Activated B cell treated with CpG ODN at 0.5 μM for 24 hours (primary cell): ENCODE measurements around the gene OR10G2. TPM values are rescaled to one million over a fixed set of nuclear protein-coding genes. Genes with fewer than 3 reads are reported as not detected.

Experiments used
- ATAC-seq: fragments of 200-7000 bp; cut with Tn5 transposase; one replicate; pipeline ENCODE4 v1.10.0; 2021; ENCODE audit warnings: low read depth, mild to moderate bottlenecking, moderate library complexity
- CTCF ChIA-PET: fragments of 350-600 bp; sonication (Branson Sonifier 250); formaldehyde crosslinking; loops from one replicate; lab custom pipeline; 2021; ENCODE audit warnings: antibody characterized with exemption; lab: Charles Lee
- POLR2A ChIA-PET: fragments of 350-600 bp; sonication (Branson Sonifier 250); formaldehyde crosslinking; loops from one replicate; lab custom pipeline; 2021; ENCODE audit warnings: antibody characterized with exemption; lab: Charles Lee
- DNase-seq: peaks from one replicate; pipeline ENCODE4 v3.0.0; 2022
- H3K27ac Mint-ChIP-seq: one replicate; pipeline ENCODE4 v1.8.0; 2020; ENCODE audit warnings: mixed read lengths
- H3K27me3 Mint-ChIP-seq: one replicate; pipeline ENCODE4 v1.8.0; 2021; ENCODE audit warnings: mixed read lengths
- H3K36me3 Mint-ChIP-seq: one replicate; pipeline ENCODE4 v1.8.0; 2021; ENCODE audit warnings: low read depth, mixed read lengths
- H3K4me1 Mint-ChIP-seq: one replicate; pipeline ENCODE4 v1.8.0; 2021; ENCODE audit warnings: mixed read lengths
- H3K4me3 Mint-ChIP-seq: one replicate; pipeline ENCODE4 v1.8.0; 2020; ENCODE audit warnings: mild to moderate bottlenecking, mixed read lengths
- H3K9me3 Mint-ChIP-seq: one replicate; pipeline ENCODE4 v1.8.0; 2020; ENCODE audit warnings: mixed read lengths
- CTCF ChIP-seq: fragments of 200-600 bp; IDR thresholded peaks from one replicate; pipeline ENCODE4 v1.8.0; 2022; ENCODE audit warnings: antibody characterized with exemption, mild to moderate bottlenecking
- intact Hi-C: fragments of 100-400 bp; cut with micrococcal nuclease; formaldehyde crosslinking; loops from one replicate; pipeline ENCODE4 v1.15.1; 2024
- total RNA-seq: library from RNA; stranded (reverse); gene quantifications from 2 replicates; pipeline ENCODE4 v1.2.3, GENCODE V29; 2022

Gene OR10G2
- total RNA-seq, 1 donor from 2014 or later, result not detected

- intact Hi-C loops, result no loop called here
- H3K4me1 Mint-ChIP-seq, result no peaks in the 10 kb centered on the region
- H3K27ac Mint-ChIP-seq, result no peak within 1 kb of the TSS
- POLR2A ChIA-PET, result no interaction called here
- ATAC-seq (no peak), DNase-seq (no peak)
- no peak within 1 kb of the TSS for H3K4me3 Mint-ChIP-seq
- peaks cover under 1% of the 10 kb centered on the region for H3K9me3 Mint-ChIP-seq
- H3K36me3 Mint-ChIP-seq, result no peaks in the 10 kb centered on the region
- no peaks in the 10 kb centered on the region for H3K27me3 Mint-ChIP-seq
- CTCF ChIA-PET, result no interaction called here
- no peak for TF ChIP-seq CTCF
Measured at GRCh38 chr14:21653331-21653885, 18.7 kb upstream of the OR10G2 start, which contains the start of gene OR4E2. Gene OR4E2, plus strand, starts transcription at chr14:21653835. Its CDS starts 11,248 bp downstream, at chr14:21665083.

- peaks cover 3% of the 10 kb centered on the region for H3K9me3 Mint-ChIP-seq
- intact Hi-C loops, result no loop called here
- no peak overlapping the region for H3K27ac Mint-ChIP-seq
- no peaks in the 10 kb centered on the region for H3K4me1 Mint-ChIP-seq
- ChIA-PET CTCF (no interaction called here), POLR2A (no interaction called here)
- H3K4me3 Mint-ChIP-seq, result no peak overlapping the region
- no peak for TF ChIP-seq CTCF
- H3K36me3 Mint-ChIP-seq, result no peaks in the 10 kb centered on the region
- ATAC-seq (no peak), DNase-seq (no peak)
- H3K27me3 Mint-ChIP-seq, result no peaks in the 10 kb centered on the region
Measured at GRCh38 chr14:21652209-21652808, 17.6 kb upstream of the OR10G2 start.

- H3K27ac Mint-ChIP-seq, result no peak overlapping the region
- no peak overlapping the region for H3K4me3 Mint-ChIP-seq
- POLR2A ChIA-PET, result no interaction called here
- ATAC-seq, result no peak
- H3K4me1 Mint-ChIP-seq, result no peaks in the 10 kb centered on the region
- no peak for DNase-seq
- intact Hi-C loops, result no loop called here
- peaks cover 3% of the 10 kb centered on the region for H3K9me3 Mint-ChIP-seq
- CTCF ChIA-PET, result no interaction called here
- H3K36me3 Mint-ChIP-seq, result no peaks in the 10 kb centered on the region
- no peak for TF ChIP-seq CTCF
- peaks cover 1% of the 10 kb centered on the region for H3K27me3 Mint-ChIP-seq
Measured at GRCh38 chr14:21647380-21647779, 12.6 kb upstream of the OR10G2 start.

- no peaks in the 10 kb centered on the region for H3K4me1 Mint-ChIP-seq
- POLR2A ChIA-PET, result no interaction called here
- H3K9me3 Mint-ChIP-seq, result peaks cover 2% of the 10 kb centered on the region
- ATAC-seq, result no peak
- H3K27ac Mint-ChIP-seq, result no peak overlapping the region
- H3K27me3 Mint-ChIP-seq, result peaks cover 1% of the 10 kb centered on the region
- H3K4me3 Mint-ChIP-seq, result no peak overlapping the region
- no peaks in the 10 kb centered on the region for H3K36me3 Mint-ChIP-seq
- CTCF ChIA-PET, result no interaction called here
- DNase-seq, result no peak
- no peak for TF ChIP-seq CTCF
- intact Hi-C loops, result no loop called here
Measured at GRCh38 chr14:21643407-21643806, 8.7 kb upstream of the OR10G2 start.

- ATAC-seq, result no peak
- TF ChIP-seq CTCF, result no peak
- peaks cover 1% of the 10 kb centered on the region for H3K27me3 Mint-ChIP-seq
- intact Hi-C loops, result no loop called here
- CTCF ChIA-PET, result no interaction called here
- H3K4me1 Mint-ChIP-seq, result no peaks in the 10 kb centered on the region
- H3K27ac Mint-ChIP-seq, result no peak overlapping the region
- no peaks in the 10 kb centered on the region for H3K9me3 Mint-ChIP-seq
- POLR2A ChIA-PET, result no interaction called here
- H3K4me3 Mint-ChIP-seq, result no peak overlapping the region
- no peaks in the 10 kb centered on the region for H3K36me3 Mint-ChIP-seq
- no peak for DNase-seq
Measured at GRCh38 chr14:21642683-21643082, 7.9 kb upstream of the OR10G2 start.
